ENCODE results near the gene TNFAIP3. TPM values are rescaled to one million over a fixed set of nuclear protein-coding genes. Genes with fewer than 3 reads are reported as not detected.

TNFAIP3 gene
- total RNA-seq, 3 donors from 2014 or later = 49.3 to 65.2 (median 55.8) TPM

DNA sequence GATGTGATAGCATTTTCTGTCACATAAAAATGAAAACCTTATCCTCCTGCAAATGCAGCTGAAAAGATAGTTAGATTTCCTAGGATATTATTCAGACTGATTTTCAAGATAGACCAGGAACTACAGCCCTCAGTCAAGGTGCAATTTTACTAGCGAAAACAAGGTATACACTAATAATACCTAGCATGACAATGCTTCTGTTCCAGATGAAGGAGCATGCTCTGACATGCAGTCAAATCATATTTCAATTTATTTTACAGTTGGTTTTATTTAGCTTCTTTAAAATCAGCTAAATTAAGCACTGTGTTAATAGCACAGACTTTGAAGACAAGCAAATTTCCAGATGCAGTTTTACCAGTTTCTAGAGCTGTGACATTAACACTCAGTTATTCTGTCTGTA, 14.2 kb upstream of the TNFAIP3 start:
- DNase-seq (no peak), ATAC-seq (no peak)
- H3K36me3 ChIP-seq (ENCODE audit: low read depth) = no peaks in the 10 kb centered on the region
- no peaks in the 10 kb centered on the region for H3K9me3 ChIP-seq
- TF ChIP-seq, protein P1, sequence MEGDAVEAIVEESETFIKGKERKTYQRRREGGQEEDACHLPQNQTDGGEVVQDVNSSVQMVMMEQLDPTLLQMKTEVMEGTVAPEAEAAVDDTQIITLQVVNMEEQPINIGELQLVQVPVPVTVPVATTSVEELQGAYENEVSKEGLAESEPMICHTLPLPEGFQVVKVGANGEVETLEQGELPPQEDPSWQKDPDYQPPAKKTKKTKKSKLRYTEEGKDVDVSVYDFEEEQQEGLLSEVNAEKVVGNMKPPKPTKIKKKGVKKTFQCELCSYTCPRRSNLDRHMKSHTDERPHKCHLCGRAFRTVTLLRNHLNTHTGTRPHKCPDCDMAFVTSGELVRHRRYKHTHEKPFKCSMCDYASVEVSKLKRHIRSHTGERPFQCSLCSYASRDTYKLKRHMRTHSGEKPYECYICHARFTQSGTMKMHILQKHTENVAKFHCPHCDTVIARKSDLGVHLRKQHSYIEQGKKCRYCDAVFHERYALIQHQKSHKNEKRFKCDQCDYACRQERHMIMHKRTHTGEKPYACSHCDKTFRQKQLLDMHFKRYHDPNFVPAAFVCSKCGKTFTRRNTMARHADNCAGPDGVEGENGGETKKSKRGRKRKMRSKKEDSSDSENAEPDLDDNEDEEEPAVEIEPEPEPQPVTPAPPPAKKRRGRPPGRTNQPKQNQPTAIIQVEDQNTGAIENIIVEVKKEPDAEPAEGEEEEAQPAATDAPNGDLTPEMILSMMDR (IDR thresholded peaks at IDR 0.05) = no peak
- intact Hi-C loops (cut with DNase I, micrococcal nuclease) = no loop called here
- no peaks in the 10 kb centered on the region for H3K4me1 ChIP-seq (ENCODE audit: low read depth)
- no peak overlapping the region for H3K4me3 ChIP-seq

DNA sequence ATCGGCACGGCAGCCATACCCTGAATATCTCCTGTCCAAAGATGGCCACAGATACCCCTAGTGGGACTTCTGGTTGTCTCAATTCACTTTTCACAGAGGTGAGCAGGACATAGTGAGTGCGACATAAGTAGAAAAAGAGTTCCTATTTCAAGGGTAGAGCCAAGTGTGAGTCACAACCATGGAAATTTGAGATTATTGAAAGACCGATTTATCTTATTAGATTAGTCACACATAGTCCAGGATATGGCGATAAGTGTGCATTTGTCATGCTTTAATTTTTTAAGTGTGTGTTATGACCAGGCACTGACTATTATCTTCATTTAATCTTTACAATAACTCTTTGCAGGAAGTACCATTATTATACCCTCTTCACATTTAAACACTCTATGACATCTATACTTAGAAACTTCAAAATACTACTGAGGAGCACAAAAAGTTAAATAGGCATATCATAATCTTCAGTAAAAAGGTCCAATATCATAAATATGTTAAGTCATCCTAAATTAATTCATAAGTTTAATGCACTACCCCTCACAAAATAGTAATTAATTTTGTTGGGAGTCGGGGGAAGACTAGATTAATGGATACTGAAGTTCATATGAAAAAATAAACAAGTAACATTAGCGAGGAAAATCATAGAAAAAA, 13.4 kb upstream of the TNFAIP3 start:
- Histone ChIP-seq H3K9me3 (no peaks in the 10 kb centered on the region), H3K4me3 (no peak overlapping the region), H3K36me3 (ENCODE audit: low read depth) (no peaks in the 10 kb centered on the region), H3K4me1 (ENCODE audit: low read depth) (no peaks in the 10 kb centered on the region)
- ATAC-seq (no peak), DNase-seq (no peak)
- intact Hi-C loops (cut with DNase I, micrococcal nuclease) = no loop called here
- TF ChIP-seq, protein P1 (IDR thresholded peaks at IDR 0.05) = no peak

DNA sequence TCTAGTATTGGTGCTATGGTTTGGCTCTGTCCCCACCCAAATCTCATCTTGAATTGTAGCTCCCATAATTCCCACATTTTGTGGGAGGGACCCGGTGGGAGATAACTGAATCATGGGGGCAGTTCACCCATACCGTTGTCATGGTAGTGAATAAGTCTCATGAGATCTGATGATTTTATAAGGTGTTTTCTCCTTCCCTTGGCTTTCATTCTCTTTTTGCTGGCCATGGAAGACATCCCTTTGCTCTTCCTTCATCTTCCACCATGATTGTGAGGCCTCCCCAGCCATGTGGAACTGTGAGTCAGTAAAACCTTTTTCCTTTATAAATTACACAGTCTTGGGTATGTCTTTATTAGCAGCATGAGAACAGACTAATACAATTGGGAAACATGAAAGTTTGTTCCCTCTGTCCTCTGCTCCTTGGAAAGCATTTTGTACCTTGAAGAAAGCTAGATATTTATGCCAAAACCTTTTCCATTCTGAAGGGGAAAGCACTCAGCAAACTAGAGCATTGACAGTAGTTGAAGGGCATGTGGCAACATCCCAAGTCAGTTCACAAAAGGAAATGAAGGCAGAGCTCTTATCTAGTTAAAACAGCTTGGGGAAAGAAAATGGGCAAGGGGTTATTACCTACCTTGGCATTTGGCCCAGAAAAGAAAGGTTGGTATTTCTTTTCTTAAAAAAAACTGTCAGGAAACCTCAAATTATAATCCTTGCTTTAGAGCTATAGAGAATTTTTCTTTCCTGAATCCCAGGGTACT, 10.7 kb upstream of the TNFAIP3 start:
- no peaks in the 10 kb centered on the region for H3K9me3 ChIP-seq
- no peak for DNase-seq
- no peak overlapping the region for H3K4me3 ChIP-seq
- no peaks in the 10 kb centered on the region for H3K4me1 ChIP-seq (ENCODE audit: low read depth)
- TF ChIP-seq, protein P1 (IDR thresholded peaks at IDR 0.05) = no peak
- no peaks in the 10 kb centered on the region for H3K36me3 ChIP-seq (ENCODE audit: low read depth)
- intact Hi-C loops (cut with DNase I, micrococcal nuclease) = no loop called here
- no peak for ATAC-seq

DNA sequence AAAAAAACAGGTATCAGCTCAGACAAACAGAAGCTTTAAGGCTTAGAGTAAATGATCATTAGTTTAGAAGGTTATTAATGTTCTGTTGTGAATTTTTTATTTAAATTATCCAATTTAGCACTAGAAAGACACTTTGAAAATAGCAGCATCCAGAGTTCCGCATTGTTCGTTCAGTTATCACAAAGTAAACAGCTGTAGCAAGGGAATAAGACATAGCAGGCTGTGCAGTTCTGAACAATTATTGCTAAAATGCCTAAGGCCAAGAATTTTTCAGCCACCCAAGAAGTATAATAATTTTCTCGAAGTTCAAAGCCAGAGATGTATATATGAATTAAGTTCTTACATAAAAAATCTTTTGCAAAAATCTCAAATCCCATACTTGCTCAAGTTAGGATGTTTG, 8.0 kb upstream of the TNFAIP3 start:
- DNase-seq (no peak), ATAC-seq (no peak)
- Histone ChIP-seq H3K4me3 (no peak overlapping the region), H3K36me3 (ENCODE audit: low read depth) (no peaks in the 10 kb centered on the region), H3K4me1 (ENCODE audit: low read depth) (no peaks in the 10 kb centered on the region), H3K9me3 (no peaks in the 10 kb centered on the region)
- intact Hi-C loops (cut with DNase I, micrococcal nuclease) = no loop called here
- TF ChIP-seq, protein P1 (IDR thresholded peaks at IDR 0.05) = no peak

DNA sequence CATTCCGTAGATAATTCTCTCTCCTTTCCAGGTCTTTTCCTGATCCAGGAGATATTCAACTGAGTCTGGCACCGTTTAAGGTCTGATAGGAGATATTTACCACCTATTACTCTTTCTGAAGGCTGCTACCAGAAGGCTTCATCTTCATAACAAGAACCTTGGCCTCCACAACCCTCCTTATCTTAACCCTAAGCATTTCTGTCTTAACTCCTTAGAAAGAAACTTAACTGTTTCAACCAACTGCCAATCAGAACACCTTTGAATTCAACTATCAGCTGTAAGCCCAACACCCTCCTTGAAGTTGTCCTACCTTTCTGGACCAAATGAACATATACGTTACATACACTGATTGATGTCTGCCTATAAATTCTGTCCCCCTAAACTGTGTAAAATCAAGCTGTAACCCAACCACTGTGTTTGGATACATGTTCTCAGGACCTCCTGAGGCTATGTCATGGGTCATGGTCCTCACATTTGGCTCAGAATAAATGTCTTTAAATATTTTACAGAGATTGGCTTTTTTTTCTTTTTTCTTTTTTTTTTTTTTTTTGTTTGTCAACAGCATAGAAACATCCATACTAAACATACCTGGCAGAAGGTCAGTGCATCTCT, 6.6 kb upstream of the TNFAIP3 start:
- no peaks in the 10 kb centered on the region for H3K9me3 ChIP-seq
- H3K4me1 ChIP-seq (ENCODE audit: low read depth) = no peaks in the 10 kb centered on the region
- intact Hi-C loops (cut with DNase I, micrococcal nuclease) = no loop called here
- H3K4me3 ChIP-seq = no peak overlapping the region
- TF ChIP-seq, protein P1 (IDR thresholded peaks at IDR 0.05) = no peak
- DNase-seq (no peak), ATAC-seq (no peak)
- no peaks in the 10 kb centered on the region for H3K36me3 ChIP-seq (ENCODE audit: low read depth)

Measured in mucosa of descending colon (tissue), 3 donors.